Measurements from ENCODE around the gene LYST.

GRCh38 chr1:235689356-235689755, 177.3 kb downstream of the LYST start:
- TF ChIP-seq, protein P1, sequence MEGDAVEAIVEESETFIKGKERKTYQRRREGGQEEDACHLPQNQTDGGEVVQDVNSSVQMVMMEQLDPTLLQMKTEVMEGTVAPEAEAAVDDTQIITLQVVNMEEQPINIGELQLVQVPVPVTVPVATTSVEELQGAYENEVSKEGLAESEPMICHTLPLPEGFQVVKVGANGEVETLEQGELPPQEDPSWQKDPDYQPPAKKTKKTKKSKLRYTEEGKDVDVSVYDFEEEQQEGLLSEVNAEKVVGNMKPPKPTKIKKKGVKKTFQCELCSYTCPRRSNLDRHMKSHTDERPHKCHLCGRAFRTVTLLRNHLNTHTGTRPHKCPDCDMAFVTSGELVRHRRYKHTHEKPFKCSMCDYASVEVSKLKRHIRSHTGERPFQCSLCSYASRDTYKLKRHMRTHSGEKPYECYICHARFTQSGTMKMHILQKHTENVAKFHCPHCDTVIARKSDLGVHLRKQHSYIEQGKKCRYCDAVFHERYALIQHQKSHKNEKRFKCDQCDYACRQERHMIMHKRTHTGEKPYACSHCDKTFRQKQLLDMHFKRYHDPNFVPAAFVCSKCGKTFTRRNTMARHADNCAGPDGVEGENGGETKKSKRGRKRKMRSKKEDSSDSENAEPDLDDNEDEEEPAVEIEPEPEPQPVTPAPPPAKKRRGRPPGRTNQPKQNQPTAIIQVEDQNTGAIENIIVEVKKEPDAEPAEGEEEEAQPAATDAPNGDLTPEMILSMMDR (IDR thresholded peaks at IDR 0.05) = no peak
- TF ChIP-seq EP300 (IDR thresholded peaks at IDR 0.05; ENCODE audit: low read depth) (no peak), POLR2AphosphoS5 (IDR thresholded peaks at IDR 0.05) (no peak), POLR2A (IDR thresholded peaks at IDR 0.05) (no peak)
